Neural cell (in vitro differentiated cells): ENCODE measurements around the gene KRTAP4-11. TPM values are rescaled to one million over a fixed set of nuclear protein-coding genes. Genes with fewer than 3 reads are reported as not detected.
"Not testable (repeated sequence)": the region's sequence is repeated elsewhere in the genome, so short reads cannot be mapped to it uniquely, and the experiment has no call there.

Experiments
- H2AFZ ChIP-seq: fragments of 200-600, 300-800 bp; sonication (generic), shearing (Covaris generic); 2 replicates; pipeline ENCODE4 v1.6.0; 2014; ENCODE audit warnings: low read depth, mild to moderate bottlenecking, antibody characterized with exemption, low read length, moderate library complexity
- H3F3A ChIP-seq: fragments of 200-600 bp; shearing (Covaris generic); 2 replicates; pipeline ENCODE4 v1.6.1; 2016; ENCODE audit warnings: mild to moderate bottlenecking, moderate library complexity, mixed read lengths, antibody characterized with exemption, low read length; ENCODE audit not compliant: insufficient read depth, poor library complexity, severe bottlenecking
- H3K27ac ChIP-seq: fragments of 200-600, 300-800 bp; sonication (generic), shearing (Covaris generic); 2 replicates; pipeline ENCODE4 v1.5.1; 2014; ENCODE audit warnings: mild to moderate bottlenecking, low read length, moderate library complexity
- H3K27me3 ChIP-seq: fragments of 300-800, 200-600 bp; sonication (generic), shearing (Covaris generic); 2 replicates; pipeline ENCODE4 v1.6.0; 2014; ENCODE audit warnings: mild to moderate bottlenecking, low read depth, low read length, moderate library complexity; ENCODE audit not compliant: insufficient read depth
- H3K36me3 ChIP-seq: fragments of 300-800, 200-600 bp; sonication (generic), shearing (Covaris generic); 2 replicates; pipeline ENCODE4 v1.5.1; 2014; ENCODE audit warnings: mild to moderate bottlenecking, antibody characterized with exemption, low read length, moderate library complexity; ENCODE audit not compliant: insufficient read depth
- H3K4me2 ChIP-seq: fragments of 300-800, 200-600 bp; sonication (generic), shearing (Covaris generic); 2 replicates; pipeline ENCODE4 v1.6.0; 2014; ENCODE audit warnings: mild to moderate bottlenecking, low read length
- H3K4me3 ChIP-seq: fragments of 300-800, 200-600 bp; sonication (generic), shearing (Covaris generic); 2 replicates; pipeline ENCODE4 v1.5.1; 2014; ENCODE audit warnings: mild to moderate bottlenecking, low read length, moderate library complexity
- H3K79me2 ChIP-seq: fragments of 200-600 bp; shearing (Covaris generic); replicated peaks from 2 replicates; pipeline ENCODE4 v1.6.0; 2014; ENCODE audit warnings: mild to moderate bottlenecking, low read length, moderate library complexity; ENCODE audit not compliant: insufficient read depth
- H3K9ac ChIP-seq: fragments of 300-800, 200-600 bp; sonication (generic), shearing (Covaris generic); 2 replicates; pipeline ENCODE4 v1.6.1; 2016; ENCODE audit warnings: mild to moderate bottlenecking, low read length, mixed read lengths
- H3K9me2 ChIP-seq: fragments of 200-600 bp; shearing (Covaris generic); 2 replicates; pipeline ENCODE4 v1.6.1; 2016; ENCODE audit warnings: mild to moderate bottlenecking, low read length, mixed read lengths; ENCODE audit not compliant: insufficient read depth
- H3K9me3 ChIP-seq: fragments of 200-600, 300-800 bp; sonication (generic), shearing (Covaris generic); 2 replicates; pipeline ENCODE4 v1.6.1; 2016; ENCODE audit warnings: mild to moderate bottlenecking, mixed run types, low read length, moderate library complexity, mixed read lengths
- H4K20me1 ChIP-seq: fragments of 200-600 bp; shearing (Covaris generic); 2 replicates; pipeline ENCODE4 v1.6.1; 2016; ENCODE audit warnings: mild to moderate bottlenecking, mixed run types; ENCODE audit not compliant: insufficient read depth
- EP300 ChIP-seq: fragments of 450-650 bp; conservative IDR thresholded peaks from 2 replicates; pipeline ENCODE4 v1.6.1; 2014; ENCODE audit warnings: antibody characterized with exemption, mild to moderate bottlenecking, moderate library complexity; ENCODE audit not compliant: poor library complexity, severe bottlenecking
- EZH2 ChIP-seq: fragments of 200-600, 300-800 bp; shearing (Covaris generic), sonication (generic); IDR thresholded peaks from 2 replicates; pipeline ENCODE4 v1.6.1; 2014; ENCODE audit warnings: antibody characterized with exemption, low read length, borderline replicate concordance, mild to moderate bottlenecking; ENCODE audit not compliant: insufficient read depth, poor library complexity, severe bottlenecking
- MXI1 ChIP-seq: fragments of 450-650 bp; conservative IDR thresholded peaks from 2 replicates; pipeline ENCODE4 v1.6.1; 2014; ENCODE audit warnings: antibody characterized with exemption, mild to moderate bottlenecking; ENCODE audit not compliant: poor library complexity, severe bottlenecking
- POLR2AphosphoS5 ChIP-seq: IDR thresholded peaks from 2 replicates; pipeline ENCODE4 v1.6.1; 2012
- SMC3 ChIP-seq: fragments of 450-650 bp; conservative IDR thresholded peaks from 2 replicates; pipeline ENCODE4 v1.6.1; 2014; ENCODE audit warnings: antibody characterized with exemption, mild to moderate bottlenecking, moderate library complexity; ENCODE audit not compliant: poor library complexity
- TAF1 ChIP-seq: IDR thresholded peaks from 2 replicates; pipeline ENCODE4 v1.6.1; 2012; ENCODE audit warnings: low read depth
- polyA plus RNA-seq: library from polyadenylated mRNA; depleted of rRNA; stranded (reverse); fragments of >200 nt; gene quantifications from 2 replicates; pipeline ENCODE4 v1.2.3, GENCODE V29; 2014
- TF ChIP-seq, protein P1 (sequence below): fragments of 450-650 bp; IDR thresholded peaks from 2 replicates; pipeline ENCODE4 v1.5.1; 2014; ENCODE audit warnings: antibody characterized with exemption, mild to moderate bottlenecking, moderate library complexity; ENCODE audit not compliant: poor library complexity, severe bottlenecking

Gene KRTAP4-11
- polyA plus RNA-seq, 1 donor from 2014 or later, result not detected

DNA sequence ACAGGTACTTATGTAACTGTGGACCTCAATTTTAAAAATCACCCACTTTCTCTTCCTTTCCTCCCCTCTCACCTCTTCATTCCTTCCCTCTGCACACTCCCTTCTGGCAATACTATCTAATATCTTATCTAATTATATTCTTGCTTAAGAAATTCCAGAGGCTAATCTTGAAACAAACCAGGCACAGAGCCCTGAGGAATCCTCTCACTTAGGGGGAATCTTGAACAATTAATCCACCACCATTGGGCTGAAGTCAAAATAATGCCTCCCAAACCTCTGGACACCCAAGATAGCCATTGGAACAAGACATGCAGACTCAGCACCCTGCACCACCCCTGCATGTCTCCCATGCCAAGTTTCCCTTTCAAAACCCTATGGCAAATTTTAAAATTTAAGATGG is 23.2 kb upstream of the KRTAP4-11 start:
- Histone ChIP-seq H3K9ac (no peak overlapping the region), H2AFZ (no peak overlapping the region), H3K27me3 (no peaks in the 10 kb centered on the region), H3K79me2 (no peaks in the 10 kb centered on the region), H3K4me2 (no peak overlapping the region), H3K9me3 (peaks cover 5% of the 10 kb centered on the region), H4K20me1 (no peaks in the 10 kb centered on the region), H3F3A (no peaks in the 10 kb centered on the region), H3K36me3 (no peaks in the 10 kb centered on the region), H3K9me2 (no peaks in the 10 kb centered on the region), H3K27ac (no peak overlapping the region), H3K4me3 (no peak overlapping the region)
- no peak for TF ChIP-seq EP300
- TF ChIP-seq POLR2AphosphoS5, result no peak
- TF ChIP-seq SMC3, result no peak
- TF ChIP-seq EZH2, result no peak

DNA sequence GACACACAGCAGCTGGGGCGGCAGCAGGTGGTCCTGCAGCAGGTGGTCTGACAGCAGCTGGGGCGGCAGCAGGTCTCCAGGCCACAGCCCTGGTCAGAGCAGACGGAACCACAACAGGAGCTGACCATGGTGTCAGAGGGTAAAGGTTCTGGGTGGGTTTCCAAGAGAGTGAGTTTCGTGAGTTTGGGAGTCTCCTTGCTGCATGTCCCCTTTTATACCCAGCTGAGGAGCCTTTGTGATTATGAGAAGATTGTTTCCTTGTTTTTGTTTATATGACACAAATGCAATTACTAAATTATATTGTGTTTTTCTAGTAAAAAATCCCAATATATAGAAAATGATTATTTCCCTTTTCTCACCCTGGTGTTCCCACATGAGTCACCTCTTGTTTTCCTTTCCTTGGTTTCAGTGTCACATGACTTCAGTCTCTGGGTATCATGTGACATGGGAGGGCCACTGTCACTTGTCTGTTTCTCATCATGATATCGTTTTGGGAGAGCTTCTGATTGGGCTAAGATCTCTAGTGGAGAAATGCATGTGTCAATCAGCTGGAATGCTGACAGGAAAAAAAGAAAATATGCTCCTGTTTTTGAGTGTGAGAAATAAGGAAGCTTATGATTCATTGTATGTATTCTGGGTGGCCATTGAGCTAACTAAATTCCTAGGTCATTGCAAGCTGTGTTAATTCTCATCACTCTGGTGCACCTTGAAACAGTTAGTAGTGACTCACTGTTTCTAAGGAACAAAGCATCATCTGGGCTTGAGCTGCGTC is 22.4 kb upstream of the KRTAP4-11 start, which contains the start of gene KRTAP4-6:
Gene KRTAP4-6 (minus strand): TSS at position 185 of the 772 bp plus-strand sequence. CDS start 57 bp downstream, at position 128.
- H3K9me2 ChIP-seq, result no peaks in the 10 kb centered on the region
- no peak within 1 kb of the TSS for H3K9ac ChIP-seq
- no peak within 1 kb of the TSS for H3K27ac ChIP-seq
- TF ChIP-seq MXI1 (no peak), POLR2AphosphoS5 (no peak), TAF1 (no peak)
- TF ChIP-seq, protein P1, sequence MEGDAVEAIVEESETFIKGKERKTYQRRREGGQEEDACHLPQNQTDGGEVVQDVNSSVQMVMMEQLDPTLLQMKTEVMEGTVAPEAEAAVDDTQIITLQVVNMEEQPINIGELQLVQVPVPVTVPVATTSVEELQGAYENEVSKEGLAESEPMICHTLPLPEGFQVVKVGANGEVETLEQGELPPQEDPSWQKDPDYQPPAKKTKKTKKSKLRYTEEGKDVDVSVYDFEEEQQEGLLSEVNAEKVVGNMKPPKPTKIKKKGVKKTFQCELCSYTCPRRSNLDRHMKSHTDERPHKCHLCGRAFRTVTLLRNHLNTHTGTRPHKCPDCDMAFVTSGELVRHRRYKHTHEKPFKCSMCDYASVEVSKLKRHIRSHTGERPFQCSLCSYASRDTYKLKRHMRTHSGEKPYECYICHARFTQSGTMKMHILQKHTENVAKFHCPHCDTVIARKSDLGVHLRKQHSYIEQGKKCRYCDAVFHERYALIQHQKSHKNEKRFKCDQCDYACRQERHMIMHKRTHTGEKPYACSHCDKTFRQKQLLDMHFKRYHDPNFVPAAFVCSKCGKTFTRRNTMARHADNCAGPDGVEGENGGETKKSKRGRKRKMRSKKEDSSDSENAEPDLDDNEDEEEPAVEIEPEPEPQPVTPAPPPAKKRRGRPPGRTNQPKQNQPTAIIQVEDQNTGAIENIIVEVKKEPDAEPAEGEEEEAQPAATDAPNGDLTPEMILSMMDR, result no peak
- no peaks in the 10 kb centered on the region for H4K20me1 ChIP-seq
- no peak within 1 kb of the TSS for H2AFZ ChIP-seq
- no peaks in the 10 kb centered on the region for H3K27me3 ChIP-seq
- H3K9me3 ChIP-seq, result peaks cover 5% of the 10 kb centered on the region
- H3K4me2 ChIP-seq, result no peak within 1 kb of the TSS
- H3K36me3 ChIP-seq, result no peaks in the 10 kb centered on the region
- H3K79me2 ChIP-seq, result no peaks in the 10 kb centered on the region
- H3F3A ChIP-seq, result no peaks in the 10 kb centered on the region
- H3K4me3 ChIP-seq, result no peak within 1 kb of the TSS

DNA sequence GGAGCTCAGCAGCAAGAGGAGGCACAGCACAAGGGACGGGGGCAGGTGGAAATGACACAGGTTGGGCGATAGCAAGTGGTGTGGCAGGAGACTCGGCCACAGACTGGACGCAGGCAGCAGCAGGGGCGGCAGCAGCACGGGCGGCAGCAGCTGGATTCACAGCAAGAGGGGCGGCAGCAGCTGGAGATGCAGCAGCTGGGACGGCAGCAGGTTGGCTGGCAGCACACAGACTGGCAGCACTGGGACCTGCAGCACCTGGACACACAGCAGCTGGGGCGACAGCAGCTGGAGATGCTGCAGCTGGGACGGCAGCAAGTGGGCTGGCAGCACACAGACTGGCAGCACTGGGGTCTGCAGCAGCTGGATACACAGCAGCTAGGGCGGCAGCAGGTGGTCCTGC is 21.7 kb upstream of the KRTAP4-11 start:
- H3K9me2 ChIP-seq, H4K20me1 ChIP-seq, H2AFZ ChIP-seq, H3K27ac ChIP-seq, H3K36me3 ChIP-seq, H3K4me3 ChIP-seq, H3K4me2 ChIP-seq, H3K9me3 ChIP-seq, H3K9ac ChIP-seq, H3K27me3 ChIP-seq, H3F3A ChIP-seq, H3K79me2 ChIP-seq: not testable (repeated sequence)
